H1 (cell line): ENCODE results near the gene FPR3. TPM values are rescaled to one million over a fixed set of nuclear protein-coding genes. Genes with fewer than 3 reads are reported as not detected.

Source experiments
- KDM4A ChIP-seq: IDR thresholded peaks from one replicate; pipeline ENCODE4 v1.7.1; 2012; ENCODE audit warnings: low read depth, mild to moderate bottlenecking, moderate library complexity, low read length, inconsistent platforms; ENCODE audit not compliant: severe bottlenecking
- polyA plus RNA-seq, 7 experiments: library from polyadenylated mRNA; depleted of rRNA in 3 of 7; stranded (reverse) in 5 of 7; unstranded in 2 of 7; fragments of >200 nt in 5 of 7; fragments of 200-250 nt in 2 of 7; gene quantifications; 1 replicate in 5 of 7; 2 replicates in 1 of 7; 4 replicates in 1 of 7; pipeline versions ENCODE4 v1.2.1 to v1.2.3, GENCODE V29; 2011 to 2013; ENCODE audit warnings: missing spikeins in 2 of 7, mixed read lengths in 2 of 7
- total RNA-seq: library from RNA; stranded (reverse); fragmentation: NEBNext Ultra II Directional; extraction: Animal tissue kit (Norgen Biotek cat#: 25700); gene quantifications from 2 replicates; pipeline ENCODE4 v1.2.1, GENCODE V29; 2021
- TF ChIP-seq, protein P1 (sequence below): IDR thresholded peaks from 2 replicates; pipeline ENCODE4 v1.6.1; 2012; ENCODE audit warnings: inconsistent platforms

Gene FPR3
- total and polyA plus RNA-seq, 2 of the 8 experiments (the other 6 are each of a cell fraction or from before 2014, with no cell fraction given): not detected

DNA sequence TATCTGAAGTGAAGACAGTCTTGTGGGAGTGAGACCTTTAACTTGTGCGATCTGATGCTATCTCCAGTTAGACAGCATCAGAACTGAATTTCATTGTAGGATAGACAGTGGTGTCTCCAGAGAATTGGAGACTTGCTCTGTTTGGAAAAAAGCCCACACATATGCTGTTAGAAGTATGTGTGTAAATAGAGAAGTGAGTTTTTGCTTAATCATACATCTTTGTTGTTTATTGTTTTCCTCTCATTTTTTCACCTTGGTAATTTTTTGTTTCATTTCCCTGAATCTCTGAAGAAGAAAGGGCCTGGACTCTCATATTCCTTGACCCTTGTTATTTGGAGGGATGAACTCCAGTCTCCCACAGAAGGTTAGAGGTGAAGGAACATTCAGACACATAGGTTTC lies 21.8 kb downstream of the FPR3 start (continued):
- TF ChIP-seq, protein P1, sequence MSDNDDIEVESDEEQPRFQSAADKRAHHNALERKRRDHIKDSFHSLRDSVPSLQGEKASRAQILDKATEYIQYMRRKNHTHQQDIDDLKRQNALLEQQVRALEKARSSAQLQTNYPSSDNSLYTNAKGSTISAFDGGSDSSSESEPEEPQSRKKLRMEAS: no peak
- TF ChIP-seq KDM4A: no peak
